T-helper 17 cell (primary cell): ENCODE results near the gene JAZF1. TPM values are rescaled to one million over a fixed set of nuclear protein-coding genes. Genes with fewer than 3 reads are reported as not detected.
A peak's percentile ranks its signal among the peaks of the same experiment; 100 is the strongest.

Experiments used
- ATAC-seq: fragments of 150-1000 bp; cut with Tn5 transposase; 2 replicates; pipeline ENCODE4 v1.10.0; 2021; ENCODE audit warnings: mild to moderate bottlenecking, moderate library complexity
- DNase-seq, 3 donors: peaks; one replicate each; pipeline versions ENCODE4 v3.0.0 to v3.0.0-alpha.2; 2020 to 2021
- H3K9me3 ChIP-seq: one replicate; pipeline ENCODE4 v1.7.0; 2013; ENCODE audit warnings: low read length, mild to moderate bottlenecking; ENCODE audit not compliant: control insufficient read depth, poor library complexity, severe bottlenecking
- H3K27ac Mint-ChIP-seq: one replicate; pipeline ENCODE4 v1.8.0; 2022; ENCODE audit warnings: mild to moderate bottlenecking, moderate library complexity, mixed read lengths
- H3K27me3 Mint-ChIP-seq: one replicate; pipeline ENCODE4 v1.8.0; 2022; ENCODE audit warnings: mixed read lengths
- H3K36me3 Mint-ChIP-seq: one replicate; pipeline ENCODE4 v1.8.0; 2022; ENCODE audit warnings: low read depth, mixed read lengths
- H3K4me1 Mint-ChIP-seq: one replicate; pipeline ENCODE4 v1.8.0; 2022; ENCODE audit warnings: mild to moderate bottlenecking, mixed read lengths
- H3K4me3 Mint-ChIP-seq: one replicate; pipeline ENCODE4 v1.8.0; 2022; ENCODE audit warnings: mild to moderate bottlenecking, moderate library complexity, mixed read lengths
- total RNA-seq, 4 donors: library from RNA in 2 of 4; stranded (reverse) in 2 of 4; gene quantifications; one replicate each; pipeline ENCODE4 v1.2.3 and lab custom pipeline; 2022 to 2026

JAZF1 gene
- total RNA-seq, 2 donors from 2014 or later = 12.4 to 13.4 TPM

DNA sequence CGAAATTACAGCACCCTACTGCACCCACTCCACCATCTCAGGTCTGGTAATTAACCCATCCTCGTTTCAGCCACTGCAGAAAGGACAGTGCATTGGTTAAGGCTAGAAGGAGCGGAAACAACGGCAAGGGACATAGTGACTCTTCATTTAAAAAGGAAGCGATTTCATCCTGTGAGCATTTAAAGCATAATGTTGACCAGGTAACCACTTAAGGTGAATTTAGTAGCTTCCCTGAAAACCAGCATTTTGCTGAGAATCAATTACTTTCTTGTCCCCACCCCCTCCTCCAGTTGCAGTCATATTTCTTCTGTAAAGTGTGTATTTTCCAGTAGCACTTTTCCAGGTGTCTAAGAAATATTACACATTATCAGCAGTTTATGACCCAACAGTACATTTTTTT is 821 bp upstream of the JAZF1 start:
- no peaks in the 10 kb centered on the region for H3K9me3 ChIP-seq
- Mint-ChIP-seq H3K27ac (peak overlapping the region; percentile 89), H3K27me3 (no peaks in the 10 kb centered on the region), H3K4me3 (peak overlapping the region; percentile 96), H3K36me3 (no peaks in the 10 kb centered on the region), H3K4me1 (peaks cover 18% of the 10 kb centered on the region)
- ATAC-seq = no peak
- DNase-seq = no peak

DNA sequence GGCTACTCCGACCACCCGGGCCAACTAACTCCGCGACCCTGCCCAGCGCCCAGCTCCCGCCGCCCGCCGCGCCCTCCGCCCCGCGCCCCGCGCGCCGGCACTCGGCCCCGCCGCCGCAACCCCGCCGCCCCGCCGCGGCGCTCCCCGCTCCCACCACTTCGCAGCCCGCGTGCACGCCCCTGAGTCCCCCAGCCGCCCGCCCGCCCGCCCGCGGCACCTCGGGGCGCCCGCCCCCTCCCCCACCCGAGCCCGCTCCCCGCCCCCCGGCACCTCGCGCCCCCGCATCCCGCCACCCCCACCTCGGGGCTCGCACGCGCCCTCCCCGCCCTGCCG is 598 bp downstream of the JAZF1 start:
- Mint-ChIP-seq H3K36me3 (no peaks in the 10 kb centered on the region), H3K4me3 (peak overlapping the region; percentile 96), H3K27me3 (no peaks in the 10 kb centered on the region), H3K27ac (no peak overlapping the region), H3K4me1 (peaks cover 21% of the 10 kb centered on the region)
- ATAC-seq = peak; percentile 19
- no peak for DNase-seq
- H3K9me3 ChIP-seq = no peaks in the 10 kb centered on the region

DNA sequence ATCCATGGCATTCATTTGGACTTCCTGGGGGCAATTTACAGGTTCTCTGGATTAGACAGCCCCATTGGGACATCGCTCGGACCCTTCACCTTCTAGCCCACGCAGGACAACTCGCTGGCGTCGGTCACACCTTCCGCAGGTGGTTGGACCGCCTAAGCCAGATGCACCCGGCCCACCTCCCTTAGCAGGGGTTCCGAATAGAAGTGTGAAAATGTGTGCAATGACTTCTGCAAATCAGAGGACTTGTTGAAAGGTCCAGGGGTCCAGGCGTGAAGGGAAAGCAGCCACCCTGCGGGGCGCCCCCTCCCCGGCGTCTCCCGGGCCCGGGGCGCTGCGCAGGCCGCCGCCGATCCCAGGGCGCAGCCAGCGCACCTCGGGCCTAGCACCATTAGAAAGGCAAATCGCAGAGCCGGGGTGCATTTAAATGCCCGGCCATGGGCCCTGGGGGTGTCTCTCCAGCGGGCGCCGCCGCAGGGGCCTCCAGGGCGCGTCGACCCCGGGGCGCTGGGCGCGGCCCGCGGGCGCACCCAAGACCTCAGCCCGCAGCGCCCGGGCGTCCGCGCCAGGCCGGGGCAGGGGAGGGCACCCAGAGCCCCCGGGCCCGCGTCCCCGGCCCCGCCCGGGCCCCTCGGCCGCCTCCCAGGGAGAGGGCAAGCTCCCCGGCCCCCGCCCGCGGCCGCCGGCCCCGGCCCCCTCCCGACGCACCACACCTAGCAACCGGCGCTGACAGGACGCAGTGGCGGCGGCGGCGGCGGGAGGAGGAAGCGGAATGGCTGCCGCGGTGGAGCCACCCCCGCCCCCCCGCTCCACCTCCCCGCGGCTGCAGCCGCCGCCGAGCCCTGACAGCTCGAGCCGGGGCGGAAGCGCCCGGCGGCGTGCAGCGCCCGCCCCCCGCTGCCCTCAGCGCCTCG is 1.2 kb downstream of the JAZF1 start:
- peak; percentile 80 for ATAC-seq
- H3K27ac Mint-ChIP-seq = peak overlapping the region; percentile 85
- peaks cover 25% of the 10 kb centered on the region for H3K4me1 Mint-ChIP-seq
- peak overlapping the region; percentile 87 for H3K4me3 Mint-ChIP-seq
- H3K36me3 Mint-ChIP-seq = no peaks in the 10 kb centered on the region
- no peaks in the 10 kb centered on the region for H3K27me3 Mint-ChIP-seq
- no peaks in the 10 kb centered on the region for H3K9me3 ChIP-seq
- peak; percentile 64 to 76 (median 71) for DNase-seq

DNA sequence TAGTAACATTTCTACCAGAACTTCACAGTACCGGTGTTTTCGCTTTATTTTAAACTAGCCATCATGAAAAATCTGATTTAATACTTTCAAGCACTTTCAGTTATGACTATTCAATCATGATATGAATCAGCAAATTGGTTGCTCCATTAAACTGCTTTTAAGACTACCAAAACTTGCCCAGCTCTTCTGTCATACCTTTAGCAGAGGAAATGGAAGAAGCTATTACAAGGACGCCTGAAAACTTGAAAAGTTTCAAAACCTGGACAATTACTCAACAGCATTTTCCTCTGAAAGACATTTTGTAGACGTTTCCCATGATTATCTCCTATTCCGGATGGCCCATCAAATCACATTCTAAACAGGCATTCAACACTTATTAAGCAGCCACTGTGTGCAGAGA is 2.0 kb downstream of the JAZF1 start:
- peak overlapping the region; percentile 85 for H3K27ac Mint-ChIP-seq
- H3K36me3 Mint-ChIP-seq = no peaks in the 10 kb centered on the region
- no peaks in the 10 kb centered on the region for H3K9me3 ChIP-seq
- H3K4me1 Mint-ChIP-seq = peaks cover 26% of the 10 kb centered on the region
- no peak for DNase-seq
- ATAC-seq = no peak
- H3K4me3 Mint-ChIP-seq = peak overlapping the region; percentile 87
- no peaks in the 10 kb centered on the region for H3K27me3 Mint-ChIP-seq

DNA sequence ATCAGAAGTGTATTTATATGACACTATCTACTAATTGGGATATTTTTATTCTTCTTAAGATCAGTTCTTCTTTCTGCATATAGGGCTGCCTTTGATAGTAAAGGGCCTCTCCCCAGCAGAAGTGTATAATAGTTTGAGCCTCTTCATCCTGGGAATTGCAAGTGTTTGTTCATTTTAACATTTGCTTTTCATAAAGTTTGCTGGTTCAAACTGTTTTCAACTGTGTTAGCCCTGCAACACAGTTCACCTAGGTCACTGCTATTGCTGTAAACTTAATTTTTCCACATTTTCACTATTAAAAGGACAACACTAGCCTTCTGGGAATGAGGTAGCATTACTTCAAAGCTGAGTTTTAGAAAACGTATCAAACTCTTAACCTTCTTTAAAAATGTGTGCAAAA is 2.8 kb downstream of the JAZF1 start:
- Mint-ChIP-seq H3K4me1 (peaks cover 29% of the 10 kb centered on the region), H3K27ac (no peak overlapping the region), H3K27me3 (no peaks in the 10 kb centered on the region), H3K4me3 (no peak overlapping the region), H3K36me3 (no peaks in the 10 kb centered on the region)
- DNase-seq = no peak
- ATAC-seq = no peak
- no peaks in the 10 kb centered on the region for H3K9me3 ChIP-seq

DNA sequence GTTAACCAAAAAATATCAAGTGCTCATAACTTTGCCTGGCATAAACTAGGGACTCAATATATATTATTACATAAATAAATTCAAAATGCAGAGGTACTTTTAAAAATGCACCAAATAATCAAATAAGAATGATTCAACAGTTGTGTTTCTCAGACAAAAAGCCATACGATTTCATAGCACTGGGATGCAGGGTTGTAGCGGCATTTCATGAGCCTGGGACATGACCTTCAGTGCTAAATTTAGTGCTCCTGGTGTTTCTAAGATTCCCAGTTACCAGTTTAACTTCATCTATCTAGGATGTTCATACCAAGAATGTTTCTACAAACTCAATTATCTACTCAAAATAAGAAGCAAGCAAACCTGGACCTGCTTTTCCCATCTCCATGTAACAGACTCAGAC is 4.0 kb downstream of the JAZF1 start:
- DNase-seq (no peak), ATAC-seq (no peak)
- Mint-ChIP-seq H3K4me1 (peaks cover 32% of the 10 kb centered on the region), H3K27ac (peak overlapping the region; percentile 81), H3K4me3 (no peak overlapping the region), H3K27me3 (no peaks in the 10 kb centered on the region), H3K36me3 (no peaks in the 10 kb centered on the region)
- H3K9me3 ChIP-seq = no peaks in the 10 kb centered on the region

DNA sequence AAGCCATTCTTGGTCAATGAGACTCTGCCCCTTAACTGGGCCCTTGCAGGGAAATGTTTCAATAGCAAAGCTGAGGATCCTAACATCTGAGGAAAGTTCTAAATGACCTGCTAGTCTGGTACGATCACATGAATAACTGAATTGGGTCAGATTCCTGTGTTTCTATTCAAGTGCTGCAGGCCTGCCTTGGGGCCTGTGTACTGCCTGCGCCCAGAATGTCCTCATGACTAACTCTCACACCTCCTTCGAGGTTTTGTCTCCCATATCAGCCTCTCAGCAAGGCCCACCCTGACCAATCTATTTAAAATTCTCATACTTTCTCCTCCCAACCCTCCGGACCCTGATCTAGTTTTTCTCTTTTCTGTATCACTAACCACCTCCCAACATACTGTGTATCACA is 4.4 kb downstream of the JAZF1 start:
- Mint-ChIP-seq H3K4me1 (peaks cover 31% of the 10 kb centered on the region), H3K4me3 (no peak overlapping the region), H3K27me3 (no peaks in the 10 kb centered on the region), H3K27ac (peak overlapping the region; percentile 81), H3K36me3 (no peaks in the 10 kb centered on the region)
- ATAC-seq = no peak
- no peak for DNase-seq
- H3K9me3 ChIP-seq = no peaks in the 10 kb centered on the region

DNA sequence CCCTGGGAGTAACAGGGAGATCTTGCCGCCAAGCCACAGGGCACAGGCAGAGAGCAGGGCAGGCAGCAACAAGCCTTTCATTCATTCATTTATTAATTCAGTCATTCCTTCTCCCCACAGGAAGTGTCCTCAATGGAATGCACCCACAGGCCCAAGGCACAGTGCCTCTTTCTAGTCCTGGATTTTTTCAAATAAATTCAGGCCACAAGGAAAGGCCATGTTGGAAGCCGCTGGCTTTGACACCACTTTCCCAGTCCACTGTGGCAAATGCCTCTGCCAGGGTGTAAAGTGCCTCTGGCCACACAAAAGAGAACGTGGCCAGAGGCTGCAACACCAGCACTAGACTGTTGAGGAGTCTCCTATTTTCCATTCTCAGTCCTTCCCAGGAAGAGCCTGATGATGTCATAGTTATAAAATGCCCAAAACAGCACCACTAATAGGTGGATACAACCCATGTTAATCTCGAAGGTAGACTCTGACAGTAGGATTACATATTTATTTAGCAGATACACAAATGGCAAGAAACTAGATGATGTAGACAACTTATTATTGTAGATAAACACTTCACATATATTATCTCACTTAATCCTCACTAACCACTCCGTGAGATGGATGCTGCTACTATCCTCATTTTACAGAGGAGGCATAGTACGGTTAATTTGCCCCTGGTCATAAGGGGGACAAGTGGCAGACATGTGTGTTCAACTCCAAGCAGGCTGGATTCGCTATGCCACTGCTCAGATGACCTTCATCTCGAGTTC is 5.5 kb downstream of the JAZF1 start:
- ATAC-seq = no peak
- no peak for DNase-seq
- no peaks in the 10 kb centered on the region for H3K9me3 ChIP-seq
- peaks cover 2% of the 10 kb centered on the region for H3K36me3 Mint-ChIP-seq
- peak overlapping the region; percentile 75 for H3K27ac Mint-ChIP-seq
- H3K4me1 Mint-ChIP-seq = peaks cover 32% of the 10 kb centered on the region
- H3K4me3 Mint-ChIP-seq = no peak overlapping the region
- no peaks in the 10 kb centered on the region for H3K27me3 Mint-ChIP-seq

DNA sequence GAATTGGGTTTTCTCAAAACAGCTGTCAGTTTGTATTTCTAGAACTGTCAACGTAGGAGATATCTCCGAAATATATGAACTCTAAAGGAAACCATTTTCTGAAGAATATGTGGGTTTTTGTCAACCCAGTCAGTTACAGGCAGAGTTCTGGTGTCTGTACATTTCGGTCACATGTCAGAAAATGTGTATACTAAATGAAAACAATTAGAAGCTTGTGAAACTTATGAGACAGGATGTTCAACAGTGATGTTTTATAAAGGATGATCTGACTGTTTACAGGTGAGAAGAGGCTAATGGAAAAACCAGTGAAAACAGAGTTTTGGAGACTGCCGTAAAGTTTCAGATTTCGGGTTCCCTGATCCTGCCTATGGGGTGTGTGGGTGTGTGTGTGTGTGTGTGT is 6.2 kb downstream of the JAZF1 start:
- DNase-seq = no peak
- Mint-ChIP-seq H3K27me3 (no peaks in the 10 kb centered on the region), H3K27ac (peak overlapping the region; percentile 75), H3K4me1 (peaks cover 32% of the 10 kb centered on the region), H3K4me3 (peak overlapping the region; percentile 25), H3K36me3 (peaks cover 2% of the 10 kb centered on the region)
- peak; percentile 20 for ATAC-seq
- H3K9me3 ChIP-seq = no peaks in the 10 kb centered on the region

DNA sequence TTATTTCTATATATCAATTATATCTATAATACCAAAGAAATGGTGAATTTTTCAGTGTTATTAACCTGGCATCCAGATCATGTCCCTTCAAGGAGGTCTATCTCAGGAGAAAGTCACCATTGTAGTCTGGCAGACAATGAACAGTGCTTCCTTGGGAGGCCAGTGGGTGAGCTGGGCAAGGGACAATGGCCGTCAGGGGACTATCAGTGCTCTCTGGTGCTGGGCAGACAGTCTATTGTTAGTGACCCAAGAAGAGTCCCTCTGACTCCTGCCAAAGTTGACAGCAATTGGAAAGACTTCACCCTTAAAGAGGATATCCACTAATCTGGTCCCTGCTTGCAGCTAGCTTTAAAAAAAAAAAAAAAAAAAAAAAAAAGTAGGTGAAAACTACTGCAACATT is 7.1 kb downstream of the JAZF1 start:
- ATAC-seq = no peak
- Mint-ChIP-seq H3K27me3 (no peaks in the 10 kb centered on the region), H3K27ac (no peak overlapping the region), H3K4me1 (peaks cover 31% of the 10 kb centered on the region), H3K4me3 (no peak overlapping the region), H3K36me3 (peaks cover 2% of the 10 kb centered on the region)
- no peaks in the 10 kb centered on the region for H3K9me3 ChIP-seq
- DNase-seq = no peak

DNA sequence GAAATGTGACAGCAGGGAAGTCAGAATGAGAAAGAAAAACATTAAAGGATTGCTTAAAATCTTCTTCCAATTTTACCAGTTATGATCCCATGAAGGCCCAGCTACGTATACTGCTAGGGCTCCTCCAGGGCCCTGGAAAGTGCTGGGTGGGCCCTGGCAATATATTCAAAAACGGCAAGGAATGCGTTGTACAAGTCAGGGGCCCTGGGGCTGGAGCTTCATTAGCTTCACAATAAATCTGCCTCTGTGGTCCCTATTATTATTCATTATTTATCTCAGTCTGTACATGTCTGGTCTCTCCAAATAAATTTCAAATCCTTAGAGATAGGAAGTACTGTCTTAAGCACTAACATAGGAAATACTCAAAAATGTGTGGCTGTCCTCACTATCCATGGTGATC is 7.6 kb downstream of the JAZF1 start:
- Mint-ChIP-seq H3K36me3 (peaks cover 2% of the 10 kb centered on the region), H3K4me1 (peaks cover 32% of the 10 kb centered on the region), H3K27ac (no peak overlapping the region), H3K4me3 (no peak overlapping the region), H3K27me3 (no peaks in the 10 kb centered on the region)
- DNase-seq (no peak), ATAC-seq (no peak)
- H3K9me3 ChIP-seq = no peaks in the 10 kb centered on the region

DNA sequence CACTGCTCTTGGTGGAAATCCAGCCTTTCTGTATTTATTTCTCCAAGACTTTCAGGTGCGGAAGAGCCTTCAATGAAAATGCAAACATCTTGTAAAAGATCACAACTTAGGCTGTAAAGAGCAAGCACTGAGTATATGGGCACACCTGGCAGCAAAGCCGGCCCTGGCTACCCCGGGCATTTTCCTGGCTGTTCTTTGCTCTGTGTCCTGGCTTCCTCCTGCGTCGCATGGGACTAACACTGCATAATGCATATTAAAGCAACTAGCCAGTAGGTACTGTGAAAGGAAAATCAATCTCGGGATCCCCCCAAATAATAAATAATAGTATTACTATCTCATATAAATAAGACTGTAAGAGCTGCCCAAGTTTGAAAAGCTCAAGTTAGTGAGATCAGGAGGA is 9.9 kb downstream of the JAZF1 start:
- Mint-ChIP-seq H3K4me3 (no peak overlapping the region), H3K27ac (peak overlapping the region; percentile 66), H3K36me3 (peaks cover 2% of the 10 kb centered on the region), H3K27me3 (no peaks in the 10 kb centered on the region), H3K4me1 (peaks cover 21% of the 10 kb centered on the region)
- H3K9me3 ChIP-seq = no peaks in the 10 kb centered on the region
- DNase-seq (no peak), ATAC-seq (no peak)

DNA sequence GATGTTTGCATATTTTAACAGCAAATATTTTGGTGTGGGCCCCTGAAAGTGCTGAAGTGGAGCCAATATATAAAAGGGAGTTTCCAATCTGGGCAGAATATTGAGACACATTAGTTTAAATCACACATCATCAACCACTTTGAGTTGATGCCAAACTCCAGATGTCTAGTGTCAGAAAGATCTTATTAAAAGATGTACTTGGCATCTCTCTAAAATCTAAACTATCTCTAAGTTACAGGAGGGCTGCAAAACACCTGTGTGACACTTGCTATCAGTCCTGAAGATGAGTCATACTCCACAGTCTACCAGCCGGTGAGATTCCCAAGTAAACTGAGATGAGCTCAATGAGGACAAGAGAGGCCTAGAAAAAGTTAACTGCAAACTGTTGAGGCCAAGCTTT is 11.4 kb downstream of the JAZF1 start:
- no peak for ATAC-seq
- peaks cover 17% of the 10 kb centered on the region for H3K4me1 Mint-ChIP-seq

More for the DNA sequence above, 11.4 kb downstream of the JAZF1 start:
- Mint-ChIP-seq H3K36me3 (peaks cover 2% of the 10 kb centered on the region), H3K4me3 (no peak overlapping the region), H3K27me3 (no peaks in the 10 kb centered on the region), H3K27ac (no peak overlapping the region)
- no peak for DNase-seq
- no peaks in the 10 kb centered on the region for H3K9me3 ChIP-seq
